ENCODE results near the gene RANBP10.

Gene RANBP10

GRCh38 chr16:67828651-67829050, 22.3 kb upstream of the RANBP10 start:
- DNase-seq (ENCODE audit: low read depth in 2 of 2), result no peak

- DNase-seq (ENCODE audit: low read depth in 2 of 2), result no peak
Observed at GRCh38 chr16:67825906-67826305, 19.5 kb upstream of the RANBP10 start.

- no peak for DNase-seq (ENCODE audit: low read depth in 2 of 2)
Observed at GRCh38 chr16:67825119-67825518, 18.8 kb upstream of the RANBP10 start.

GRCh38 chr16:67822511-67822910, 16.2 kb upstream of the RANBP10 start:
- DNase-seq (ENCODE audit: low read depth in 2 of 2), result no peak

GRCh38 chr16:67820608-67821259, 14.4 kb upstream of the RANBP10 start:
- DNase-seq (ENCODE audit: low read depth in 2 of 2), result no peak

GRCh38 chr16:67814567-67814966, 8.2 kb upstream of the RANBP10 start:
- DNase-seq (ENCODE audit: low read depth in 2 of 2), result no peak

GRCh38 chr16:67811899-67812298, 5.5 kb upstream of the RANBP10 start:
- no peak for DNase-seq (ENCODE audit: low read depth in 2 of 2)

- no peak for DNase-seq (ENCODE audit: low read depth in 2 of 2)
Observed at GRCh38 chr16:67807148-67807682, 855 bp upstream of the RANBP10 start.

- DNase-seq (ENCODE audit: low read depth in 2 of 2), result no peak
Observed at GRCh38 chr16:67805718-67806427, 487 bp downstream of the RANBP10 start.

- DNase-seq (ENCODE audit: low read depth in 2 of 2), result no peak
Observed at GRCh38 chr16:67804853-67805542, 1.4 kb downstream of the RANBP10 start.

- DNase-seq (ENCODE audit: low read depth in 2 of 2), result no peak
Observed at GRCh38 chr16:67803894-67804293, 2.5 kb downstream of the RANBP10 start.

GRCh38 chr16:67801883-67802282, 4.5 kb downstream of the RANBP10 start:
- no peak for DNase-seq (ENCODE audit: low read depth in 2 of 2)

GRCh38 chr16:67801241-67801640, 5.1 kb downstream of the RANBP10 start:
- DNase-seq (ENCODE audit: low read depth in 2 of 2), result no peak

GRCh38 chr16:67800338-67800926, 5.9 kb downstream of the RANBP10 start:
- no peak for DNase-seq (ENCODE audit: low read depth in 2 of 2)

GRCh38 chr16:67796099-67796718, 10.2 kb downstream of the RANBP10 start:
- DNase-seq (ENCODE audit: low read depth in 2 of 2), result no peak

GRCh38 chr16:67790071-67790470, 16.3 kb downstream of the RANBP10 start:
- DNase-seq (ENCODE audit: low read depth in 2 of 2), result no peak

- DNase-seq (ENCODE audit: low read depth in 2 of 2), result no peak
Observed at GRCh38 chr16:67786491-67786890, 19.9 kb downstream of the RANBP10 start.

GRCh38 chr16:67783353-67783725, 23.0 kb downstream of the RANBP10 start:
- no peak for DNase-seq (ENCODE audit: low read depth in 2 of 2)

- no peak for DNase-seq (ENCODE audit: low read depth in 2 of 2)
Observed at GRCh38 chr16:67782567-67783352, 23.6 kb downstream of the RANBP10 start.

GRCh38 chr16:67781565-67781921, 24.8 kb downstream of the RANBP10 start:
- DNase-seq (ENCODE audit: low read depth in 2 of 2), result no peak

Data from stimulated activated CD4-positive, alpha-beta T cell treated with anti-CD3 and anti-CD28 coated beads, Interleukin-15, amount 100 ng/mL, for 48 hours (primary cell).